PFSK-1 (cell line): ENCODE measurements around the gene PRDM16.

ENCODE experiments used
- FOXP2 ChIP-seq: optimal IDR thresholded peaks from 2 replicates; pipeline ENCODE3; 2011; ENCODE audit warnings: borderline replicate concordance, control low read depth, inconsistent platforms; ENCODE audit not compliant: insufficient read depth; ENCODE audit errors: extremely low read length, extremely low read depth
- POLR2AphosphoS5 ChIP-seq: IDR thresholded peaks from 2 replicates; pipeline ENCODE4 v1.6.1; 2012; ENCODE audit warnings: low read depth, mild to moderate bottlenecking, control low read depth, low read length, moderate library complexity
- REST ChIP-seq, 2 experiments: IDR thresholded peaks; 2 replicates each; pipeline versions ENCODE4 v1.6.1 to v1.8.0; 2011 to 2012; ENCODE audit warnings: low read depth in 2 of 2, low read length in 2 of 2, control low read depth in 1 of 2, inconsistent platforms in 1 of 2, mild to moderate bottlenecking in 1 of 2, moderate library complexity in 1 of 2; ENCODE audit not compliant: insufficient read depth in 1 of 2
- SIN3A ChIP-seq: IDR thresholded peaks from 2 replicates; pipeline ENCODE4 v1.6.1; 2012; ENCODE audit warnings: mild to moderate bottlenecking, low read length, moderate library complexity, borderline replicate concordance; ENCODE audit not compliant: insufficient read depth
- TAF1 ChIP-seq: IDR thresholded peaks from 2 replicates; pipeline ENCODE4 v1.6.1; 2012; ENCODE audit warnings: low read length, control low read depth, borderline replicate concordance; ENCODE audit not compliant: insufficient read depth

Gene PRDM16

GRCh38 chr1:3483380-3483779, 414.4 kb downstream of the PRDM16 start:
- TF ChIP-seq POLR2AphosphoS5 (no peak), REST (IDR thresholded peaks at IDR 0.05; ENCODE audit: insufficient read depth in 1 of 2, low read depth in 2 of 2, low read length in 2 of 2) (no peak), FOXP2 (no peak), SIN3A (no peak), TAF1 (no peak)

- TF ChIP-seq FOXP2 (no peak), TAF1 (no peak), REST (IDR thresholded peaks at IDR 0.05; ENCODE audit: insufficient read depth in 1 of 2, low read depth in 2 of 2, low read length in 2 of 2) (no peak), SIN3A (no peak), POLR2AphosphoS5 (no peak)
Measured at GRCh38 chr1:3483801-3484444, 414.9 kb downstream of the PRDM16 start.

GRCh38 chr1:3485016-3485415, 416.0 kb downstream of the PRDM16 start:
- TF ChIP-seq REST (IDR thresholded peaks at IDR 0.05; ENCODE audit: insufficient read depth in 1 of 2, low read depth in 2 of 2, low read length in 2 of 2) = no peak
- no peak for TF ChIP-seq POLR2AphosphoS5
- no peak for TF ChIP-seq SIN3A
